ENCODE data around the gene TCF7L1. TPM values are rescaled to one million over a fixed set of nuclear protein-coding genes. Genes with fewer than 3 reads are reported as not detected.

The TCF7L1 gene
- total RNA-seq, 1 donor from 2014 or later: 5.7 TPM

DNA sequence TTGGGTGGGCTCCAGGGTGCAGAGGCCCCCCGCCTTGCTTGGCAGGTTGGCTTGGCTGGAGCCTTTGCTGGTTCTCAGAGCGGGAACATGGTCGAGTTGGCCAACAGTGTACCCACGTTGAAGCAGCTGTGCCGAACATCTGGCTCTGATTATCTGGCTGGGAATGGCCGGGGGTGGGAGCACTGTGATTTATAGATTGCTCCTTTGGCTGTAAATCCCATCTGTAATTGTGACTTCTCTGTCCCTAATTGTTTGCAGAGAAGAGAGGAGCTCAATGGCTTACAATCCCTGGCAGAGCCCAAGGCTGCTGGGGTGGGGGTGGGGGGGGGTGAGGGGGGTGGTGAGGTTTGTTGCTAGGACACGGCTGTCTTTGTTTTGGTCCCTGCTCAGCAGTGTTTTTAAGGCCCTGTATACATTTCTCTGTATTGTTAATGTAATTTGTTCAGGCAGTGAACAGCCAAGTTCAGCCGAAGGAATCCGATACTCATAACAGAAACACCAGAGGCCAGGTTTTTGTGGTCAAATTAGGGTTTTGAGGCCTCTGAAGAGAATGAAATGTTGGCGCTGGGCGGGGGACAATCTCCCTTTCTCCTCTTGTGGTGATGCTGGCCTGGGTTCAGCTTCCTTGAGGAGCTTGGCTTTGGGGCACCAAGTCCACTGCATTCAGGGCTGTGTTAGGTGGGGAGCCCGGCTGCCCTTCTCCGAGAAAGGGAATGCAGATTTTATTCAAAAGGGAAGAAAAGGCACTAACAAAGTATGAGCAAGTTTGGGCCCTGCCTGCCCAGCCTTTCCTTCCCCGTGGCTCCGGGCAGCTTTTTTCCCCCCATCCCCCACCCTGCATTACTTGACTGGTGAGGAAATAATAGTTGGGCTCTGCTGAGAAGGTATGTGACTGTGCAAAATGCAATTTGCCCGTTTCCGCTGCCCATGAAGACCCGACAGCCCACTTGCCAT, 82.5 kb downstream of the TCF7L1 start:
- ATAC-seq (no peak), DNase-seq (ENCODE audit: low spot score) (no peak)

DNA sequence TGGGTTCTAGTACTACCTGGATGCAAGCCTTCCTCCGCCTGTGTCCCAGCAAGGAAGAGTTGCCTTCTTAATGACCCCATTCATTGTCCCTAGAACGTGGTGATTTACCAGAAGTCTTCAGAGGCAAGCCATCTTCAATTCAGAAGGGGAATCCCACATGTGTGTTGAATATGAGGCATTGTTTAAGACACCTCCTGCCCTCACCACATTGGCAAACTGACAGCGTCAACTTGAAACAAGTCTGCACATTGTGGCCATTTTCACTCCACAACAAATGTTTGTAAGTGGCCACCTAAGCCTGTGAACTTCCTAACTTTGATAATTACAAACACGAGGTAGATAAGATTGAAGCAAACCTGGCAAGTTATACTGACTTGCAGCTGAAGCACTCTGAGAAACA, 83.7 kb downstream of the TCF7L1 start:
- no peak for ATAC-seq
- DNase-seq (ENCODE audit: low spot score): no peak

DNA sequence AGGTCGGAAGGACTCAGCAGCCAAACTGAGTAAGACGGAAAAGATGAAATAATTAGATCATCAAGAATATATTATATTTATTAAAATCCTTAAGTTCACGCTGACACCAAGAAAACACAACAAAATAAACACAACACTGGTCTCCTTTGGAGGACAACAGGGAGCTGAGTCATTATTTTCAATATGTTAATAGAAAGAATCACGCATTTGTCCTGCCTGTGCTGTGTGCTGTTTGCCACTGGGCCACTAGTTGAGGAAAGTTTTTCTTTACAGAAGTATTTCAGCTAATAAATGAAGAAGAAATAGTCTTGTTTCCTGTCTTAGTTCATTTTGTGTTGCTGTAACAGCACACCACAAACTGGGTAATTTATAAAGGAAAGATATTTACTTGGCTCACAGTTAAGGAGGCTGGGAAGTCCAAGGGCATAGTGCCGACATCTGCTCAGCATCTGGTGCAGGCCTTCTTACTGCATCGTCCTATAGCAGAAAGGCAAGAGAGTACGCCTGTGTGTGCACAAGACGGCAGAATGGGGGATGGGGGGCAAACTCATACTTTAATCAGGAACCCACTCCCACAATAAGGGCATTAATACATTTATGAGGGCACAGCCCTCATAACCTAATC, 88.0 kb downstream of the TCF7L1 start:
- DNase-seq (ENCODE audit: low spot score): no peak
- no peak for ATAC-seq

DNA sequence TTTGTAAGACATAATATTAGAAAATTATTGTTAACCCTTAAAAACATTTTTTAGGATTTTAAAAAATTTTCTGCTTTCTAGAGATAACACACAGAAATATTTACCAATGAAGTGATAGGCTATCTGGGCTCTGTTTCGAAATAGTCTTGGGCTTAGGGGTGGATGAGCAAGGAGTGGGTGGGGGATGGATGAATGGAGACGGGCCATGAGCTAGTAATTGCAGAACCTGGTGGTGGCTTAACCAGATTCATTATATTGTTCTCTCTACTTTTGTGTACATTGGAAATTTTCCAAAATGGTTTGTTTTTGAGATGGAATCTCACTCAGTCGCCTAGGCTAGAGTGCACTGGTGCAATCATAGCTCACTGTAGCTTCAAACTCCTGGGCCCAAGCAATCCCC, 89.6 kb downstream of the TCF7L1 start:
- no peak for DNase-seq (ENCODE audit: low spot score)
- no peak for ATAC-seq

DNA sequence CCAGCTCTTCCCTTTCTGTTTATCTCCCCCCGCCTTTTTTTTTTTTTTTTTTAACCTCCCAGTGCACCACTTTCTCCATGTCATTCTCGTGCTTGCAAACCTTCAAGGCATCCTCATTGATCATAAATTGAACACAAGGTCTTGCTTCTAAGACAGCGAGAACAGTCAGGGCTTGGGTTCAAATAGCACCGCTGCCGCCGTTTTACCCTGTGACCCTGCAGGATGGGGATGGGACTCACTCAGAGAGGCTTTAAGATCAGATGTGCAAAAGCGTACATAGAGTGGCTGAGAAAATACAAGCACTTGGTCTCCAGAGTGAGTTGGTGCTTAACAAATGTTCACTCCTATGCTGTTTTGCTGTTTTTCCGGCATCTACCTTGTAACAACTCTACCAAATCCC, 93.6 kb downstream of the TCF7L1 start:
- ATAC-seq: no peak
- no peak for DNase-seq (ENCODE audit: low spot score)

DNA sequence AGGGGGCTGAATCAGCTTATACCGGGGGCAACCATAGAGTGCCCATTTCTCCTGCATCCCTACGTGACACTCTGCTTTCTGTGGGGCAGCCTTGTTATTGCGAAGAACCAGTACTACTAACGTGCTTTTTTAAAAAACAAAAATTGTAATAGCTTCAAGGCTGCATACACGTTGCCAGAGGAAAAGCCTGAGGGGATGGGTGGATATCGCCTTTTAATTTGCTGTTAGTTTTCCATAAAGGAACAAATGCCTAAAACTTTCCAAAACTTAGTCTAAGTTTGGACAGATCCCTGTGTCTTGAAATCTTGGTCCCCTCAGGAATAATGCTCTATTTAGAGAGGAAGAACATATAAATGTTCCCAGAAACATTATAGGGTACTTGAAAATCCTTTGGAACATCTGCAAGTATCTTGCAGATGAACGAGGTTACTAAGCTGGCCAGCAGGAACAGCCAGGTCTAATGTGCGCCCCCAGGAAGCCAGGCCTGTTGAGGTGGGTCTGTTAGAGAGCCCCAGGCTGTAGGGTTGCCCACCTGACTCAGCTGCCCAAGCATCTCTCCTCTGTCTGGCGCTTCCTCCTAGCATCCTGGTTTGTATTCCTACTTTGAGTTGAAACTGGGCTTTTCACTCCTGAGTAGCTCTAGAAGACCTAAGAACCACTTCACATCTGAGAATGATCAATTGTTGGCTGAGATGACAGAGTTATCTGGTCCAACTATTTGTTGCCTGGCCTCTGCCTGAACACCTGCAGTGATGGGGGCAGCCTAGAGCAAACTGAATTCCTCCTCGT, 97.7 kb downstream of the TCF7L1 start:
- ATAC-seq (peak; percentile 27), DNase-seq (ENCODE audit: low spot score) (no peak)

DNA sequence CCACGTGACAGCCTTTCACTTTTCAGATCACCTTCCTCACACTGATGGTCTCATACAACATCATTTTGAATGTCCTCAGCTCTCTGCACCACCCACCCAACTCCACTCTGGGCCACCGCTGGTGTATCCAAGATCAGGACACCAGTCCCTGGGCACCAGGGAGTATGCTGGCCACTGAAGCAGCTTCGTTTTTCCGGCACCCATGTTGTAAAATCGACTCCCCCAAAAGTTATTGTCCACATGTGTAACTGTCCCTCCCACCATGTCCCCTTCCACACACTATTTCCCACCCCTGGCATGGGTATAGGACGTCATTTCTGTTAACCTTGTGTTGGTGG, 98.2 kb downstream of the TCF7L1 start:
- DNase-seq (ENCODE audit: low spot score) (no peak), ATAC-seq (no peak)

DNA sequence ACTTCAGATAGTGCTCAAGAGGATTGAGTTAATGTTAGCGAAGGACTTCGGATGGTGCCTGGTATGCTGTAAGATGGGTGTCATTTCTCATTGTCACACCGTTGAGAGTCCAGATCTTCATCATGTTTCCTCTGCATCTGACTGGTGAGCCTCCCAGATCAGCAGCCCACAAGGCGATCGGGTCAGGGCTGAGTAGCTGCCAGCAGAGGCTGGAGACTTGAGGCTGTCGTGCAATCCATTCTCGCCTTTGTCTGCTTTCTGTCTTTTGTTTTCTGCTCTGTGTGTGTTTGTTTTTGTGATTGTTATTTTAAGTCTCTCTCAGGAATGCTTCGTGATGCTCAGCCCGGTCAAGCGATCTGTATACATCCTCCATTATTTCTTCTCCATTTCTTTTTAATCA, 98.8 kb downstream of the TCF7L1 start:
- ATAC-seq: no peak
- DNase-seq (ENCODE audit: low spot score): no peak

DNA sequence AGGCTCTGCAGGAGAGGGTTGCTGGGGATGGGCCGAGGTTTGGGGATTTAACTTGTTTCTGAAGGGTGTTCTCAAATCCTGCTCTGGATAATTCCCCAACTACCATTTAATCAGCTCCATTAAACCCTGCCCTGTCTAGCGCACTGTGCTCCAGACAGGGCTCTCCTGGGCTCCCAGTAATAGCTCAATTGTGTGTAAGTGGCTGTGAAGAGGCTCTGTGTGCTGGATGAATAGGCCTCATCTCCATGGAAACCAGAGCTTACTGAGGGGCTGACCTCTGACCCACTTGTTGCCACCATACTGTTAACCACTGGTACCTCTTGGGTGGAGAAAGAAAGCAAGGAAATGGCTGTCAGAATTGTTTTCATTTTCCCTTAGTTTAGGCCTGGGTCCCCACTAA, 101.7 kb downstream of the TCF7L1 start:
- ATAC-seq (no peak), DNase-seq (ENCODE audit: low spot score) (no peak)

DNA sequence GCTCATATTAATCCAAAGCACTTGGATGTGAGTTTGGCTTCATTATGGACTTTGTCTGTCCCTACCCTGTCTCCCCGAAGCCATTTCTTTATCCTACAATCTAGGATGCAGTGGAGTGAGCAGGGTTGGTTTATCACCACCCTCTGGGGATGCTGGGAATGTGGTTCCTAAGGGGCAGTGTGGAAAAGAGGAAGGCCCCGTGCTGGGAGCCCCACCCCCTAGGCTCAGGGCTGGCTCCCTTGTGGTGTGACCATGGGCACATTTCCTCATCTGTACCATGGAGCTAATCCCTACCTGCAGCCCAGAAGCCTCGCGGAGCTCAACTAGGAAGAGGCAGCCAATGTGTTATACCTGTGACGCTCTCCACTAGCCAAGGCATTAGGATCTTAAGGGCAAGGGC, 102.1 kb downstream of the TCF7L1 start:
- DNase-seq (ENCODE audit: low spot score): no peak
- ATAC-seq: no peak

DNA sequence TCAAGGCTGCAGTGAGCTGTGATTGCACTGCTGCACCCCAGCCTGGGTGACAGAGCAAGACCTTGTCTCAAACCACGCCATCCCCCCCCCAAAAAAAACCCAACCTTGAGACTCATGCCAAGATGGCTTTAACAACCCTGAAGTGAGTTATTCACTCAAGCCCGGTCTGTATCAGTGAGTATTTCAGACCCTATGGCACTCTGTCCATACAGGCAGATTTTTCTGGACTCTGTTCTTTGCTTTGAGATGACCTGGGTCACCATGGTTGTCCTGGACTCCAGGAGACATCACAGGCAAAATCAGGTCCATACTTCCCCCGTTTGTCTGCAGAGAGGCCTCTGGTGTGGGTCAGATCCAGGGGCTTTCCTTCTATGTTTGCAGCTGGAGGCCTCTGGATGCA, 102.9 kb downstream of the TCF7L1 start:
- ATAC-seq: peak; percentile 62

DNA sequence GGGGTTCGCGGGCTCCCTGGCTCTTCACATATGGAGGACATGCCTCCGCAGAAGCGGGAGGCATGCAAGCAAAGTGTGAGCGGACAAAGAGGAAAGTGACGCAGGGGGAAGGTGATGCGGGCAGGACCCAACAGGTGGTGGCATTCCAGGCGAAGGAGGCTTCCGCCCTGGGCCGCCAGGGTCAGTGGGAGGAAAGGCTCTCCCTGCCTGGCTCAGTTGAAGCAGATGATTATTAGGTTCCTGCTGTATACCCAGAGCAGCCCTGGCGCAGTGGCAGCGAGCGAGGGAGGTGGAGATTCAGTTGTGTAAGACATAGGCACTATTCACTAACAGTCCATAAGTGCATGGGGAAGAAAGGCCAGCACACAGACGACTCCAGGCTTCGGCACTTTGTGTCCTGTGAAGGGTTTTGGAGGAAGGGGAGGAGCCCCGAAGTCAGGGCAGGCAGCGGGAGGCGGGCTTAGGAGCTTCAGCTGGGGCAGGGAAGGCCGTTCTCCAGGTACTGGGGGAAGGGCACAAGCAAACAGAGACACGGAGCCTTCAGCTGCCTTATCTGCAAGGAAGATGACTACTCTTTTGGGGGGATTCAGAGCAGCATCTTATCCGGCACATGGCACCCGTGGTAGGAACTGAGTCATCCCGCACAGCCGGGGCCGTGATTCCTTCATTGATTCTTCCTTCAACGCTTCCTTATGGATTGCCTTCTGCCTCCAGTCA, 104.8 kb downstream of the TCF7L1 start:
- ATAC-seq (no peak), DNase-seq (ENCODE audit: low spot score) (no peak)

More for the DNA sequence above, 102.9 kb downstream of the TCF7L1 start:
- no peak for DNase-seq (ENCODE audit: low spot score)

DNA sequence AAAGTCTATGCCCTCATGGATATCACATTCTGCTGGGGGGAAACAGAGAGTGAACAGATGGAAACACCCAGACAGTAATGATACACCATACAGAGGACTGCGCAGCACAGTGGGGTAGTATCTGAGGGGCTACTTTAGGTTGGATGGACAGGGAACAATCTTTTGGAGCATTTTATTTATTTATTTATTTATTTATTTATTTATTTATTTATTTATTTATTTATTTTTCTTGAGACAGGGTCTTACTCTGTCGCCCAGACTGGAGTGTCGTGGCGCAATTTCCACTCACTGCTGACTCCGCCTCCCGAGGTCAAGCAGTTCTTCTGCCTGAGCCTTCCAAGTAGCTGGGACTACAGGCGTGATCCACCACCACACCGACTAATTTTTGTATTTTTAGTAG, 105.4 kb downstream of the TCF7L1 start:
- ATAC-seq (no peak), DNase-seq (ENCODE audit: low spot score) (no peak)

DNA sequence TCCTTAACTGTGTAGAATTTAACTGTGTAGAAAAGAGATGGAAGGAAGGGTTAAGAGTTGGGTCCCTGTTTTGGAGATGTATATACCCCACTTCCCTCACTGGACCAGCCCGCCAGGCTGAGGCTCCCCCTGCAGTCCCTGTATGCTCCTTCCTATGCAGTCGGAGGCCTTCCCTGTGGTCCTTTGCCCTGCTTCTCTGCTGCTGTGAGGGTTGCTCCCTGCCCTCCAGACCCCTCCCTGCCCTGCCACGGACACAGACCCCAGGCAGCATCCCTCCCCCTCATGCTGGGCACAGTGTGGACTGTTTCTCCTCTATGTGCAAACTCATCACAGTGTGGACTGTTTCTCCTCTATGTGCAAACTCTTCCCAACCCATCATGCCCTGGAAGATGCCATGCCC, 105.9 kb downstream of the TCF7L1 start:
- no peak for ATAC-seq
- no peak for DNase-seq (ENCODE audit: low spot score)

DNA sequence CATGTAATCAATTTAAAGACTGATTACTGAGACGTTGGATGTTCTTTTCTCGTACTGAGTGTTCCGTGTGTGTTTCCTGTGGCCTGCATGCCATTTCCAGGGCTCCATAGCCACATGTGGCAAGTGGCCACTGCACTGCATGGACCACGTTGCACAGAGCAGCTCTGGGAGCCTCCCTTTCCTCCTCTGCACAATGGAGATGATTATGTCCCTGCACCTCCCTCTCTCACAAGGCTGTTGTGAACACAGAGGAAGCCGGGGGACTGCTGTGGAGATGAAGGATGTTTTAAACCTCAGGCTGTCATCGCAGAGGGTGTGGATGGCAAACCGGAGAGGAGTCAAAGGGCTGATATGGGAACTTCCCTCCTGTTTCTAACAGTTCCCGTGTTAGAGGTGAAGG, 106.9 kb downstream of the TCF7L1 start:
- no peak for DNase-seq (ENCODE audit: low spot score)
- ATAC-seq: peak; percentile 38

DNA sequence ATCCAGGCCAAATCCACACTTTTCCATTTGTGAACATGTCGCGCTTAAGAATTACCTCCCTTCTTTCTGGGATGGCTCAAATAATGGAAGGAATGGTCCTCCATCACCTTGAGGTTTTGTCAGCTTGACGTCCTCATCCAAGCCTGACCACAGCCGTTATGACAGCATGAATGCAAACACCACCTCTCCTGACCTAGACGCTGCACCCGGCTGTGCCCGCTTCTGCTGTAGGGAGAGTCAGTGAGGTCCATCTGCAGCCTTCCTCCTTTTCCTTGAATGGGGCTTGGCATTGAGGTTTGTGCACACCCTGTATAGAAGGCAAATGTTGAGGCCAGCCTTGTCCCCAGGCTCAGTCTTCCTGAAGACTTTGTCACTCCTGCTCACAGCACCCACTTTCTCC, 109.1 kb downstream of the TCF7L1 start:
- no peak for ATAC-seq
- DNase-seq (ENCODE audit: low spot score): no peak

DNA sequence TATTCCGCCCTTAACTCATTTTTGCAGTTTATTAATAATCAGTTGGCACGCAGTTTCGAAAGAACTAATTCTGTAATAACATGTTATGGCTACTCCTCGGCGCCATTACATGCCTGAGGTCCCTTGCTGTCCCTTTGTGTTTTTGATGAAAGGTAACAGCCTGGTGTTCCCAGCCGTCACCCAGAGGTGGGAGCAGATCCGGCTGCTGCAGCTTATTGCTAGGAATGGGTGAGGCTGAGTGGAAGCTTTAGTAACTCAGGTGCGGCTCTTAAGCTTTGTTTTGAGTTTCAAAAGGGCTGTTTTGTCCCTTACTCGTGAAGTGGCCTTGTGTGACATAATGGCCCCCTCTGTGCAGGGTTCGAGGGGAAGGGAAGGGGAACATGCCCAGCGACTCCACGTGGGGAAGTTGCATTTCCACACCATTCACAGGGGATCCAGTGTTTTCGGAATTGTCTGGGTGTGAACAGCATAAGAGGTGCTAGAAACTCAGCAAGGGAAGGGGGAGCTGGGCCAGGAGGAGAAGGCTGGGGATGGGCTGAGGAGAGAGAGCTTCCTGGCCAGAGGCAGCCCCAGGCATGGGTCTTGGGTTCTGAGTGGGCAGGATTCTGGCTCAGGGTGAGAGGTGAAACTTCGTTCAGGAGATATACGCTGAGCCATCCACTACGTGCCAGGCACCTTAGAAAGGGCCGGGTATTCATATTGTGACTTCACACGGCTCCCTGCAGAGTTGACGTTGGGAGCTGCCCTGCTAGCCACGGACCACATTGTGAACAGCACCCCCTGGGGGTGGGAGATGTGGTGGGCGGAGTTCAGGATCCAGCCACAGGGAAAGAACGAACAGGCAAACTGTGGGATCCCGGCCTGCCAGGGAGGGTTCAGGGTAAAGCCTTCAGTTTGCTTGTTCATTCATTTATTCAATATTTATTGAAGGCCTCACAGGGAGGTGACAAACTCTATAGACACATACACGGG, 110.2 kb downstream of the TCF7L1 start:
- peak; percentile 83 for ATAC-seq
- no peak for DNase-seq (ENCODE audit: low spot score)

DNA sequence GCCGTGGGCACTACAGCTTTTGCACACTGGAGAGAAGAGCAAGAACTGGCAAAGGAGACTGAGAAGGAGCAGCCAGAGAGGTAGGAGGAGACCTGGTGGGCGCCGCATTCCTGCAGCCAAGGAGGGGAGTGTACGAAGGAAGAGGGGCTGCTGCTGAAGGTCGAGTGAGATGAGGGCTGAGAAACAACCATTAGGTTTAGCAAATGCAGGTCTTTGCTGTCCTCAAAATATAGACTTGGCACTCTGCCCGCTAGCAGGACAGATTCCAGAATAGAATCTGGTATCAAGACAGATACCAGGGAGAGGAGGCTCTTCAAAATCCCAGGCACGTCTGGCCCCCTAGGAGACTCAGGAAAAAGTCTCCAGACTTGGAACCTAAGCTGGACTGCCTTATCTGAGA, 111.6 kb downstream of the TCF7L1 start:
- no peak for DNase-seq (ENCODE audit: low spot score)
- ATAC-seq: no peak

DNA sequence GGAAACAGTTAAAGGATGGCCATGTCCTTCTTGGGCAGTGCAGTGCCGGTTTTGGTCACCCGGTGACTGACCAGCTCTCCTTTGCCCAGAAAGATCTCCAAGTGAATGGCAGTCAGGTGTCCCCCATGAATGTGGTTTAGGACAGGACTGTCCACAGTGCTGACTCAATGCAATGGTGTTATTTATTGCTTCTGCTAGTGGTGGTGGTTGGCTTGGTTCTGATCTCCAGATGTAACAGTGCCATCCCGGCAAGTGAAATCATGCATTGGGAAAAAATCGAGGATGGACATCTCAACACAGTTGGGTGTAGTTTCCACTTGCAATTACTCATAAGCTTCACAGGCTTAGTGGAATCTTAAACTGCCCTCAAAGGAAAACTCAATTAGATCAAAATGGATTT, 112.7 kb downstream of the TCF7L1 start:
- DNase-seq (ENCODE audit: low spot score) (no peak), ATAC-seq (no peak)

DNA sequence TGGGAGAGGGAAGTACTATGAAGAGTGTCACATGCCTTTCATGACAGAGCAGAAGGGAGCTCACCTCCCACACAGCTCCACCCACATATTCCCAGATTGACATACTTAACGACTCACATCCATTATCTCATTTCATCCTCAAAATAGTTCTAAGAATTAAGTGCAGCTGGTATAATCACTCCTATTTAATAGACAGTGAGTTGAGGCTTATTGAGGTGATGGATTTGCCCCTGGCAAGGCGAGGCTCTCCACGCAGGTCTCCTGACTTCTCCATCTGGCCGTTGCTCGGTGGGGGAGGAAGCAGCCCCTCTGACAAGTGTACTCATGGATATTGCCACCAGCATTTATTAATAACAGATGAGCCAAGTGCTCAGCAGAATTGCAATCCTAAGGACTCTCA, 113.2 kb downstream of the TCF7L1 start:
- ATAC-seq: no peak
- DNase-seq (ENCODE audit: low spot score): no peak
